SIG-M5 treated with dmso at 0.1 percent for 504 hours (cell line): ENCODE results near the gene NACC1.

Source experiments
- DNase-seq: peaks from one replicate; lab custom pipeline; 2025; ENCODE audit not compliant: unreplicated experiment; lab: John Stamatoyannopoulos, UW

The NACC1 gene

DNA sequence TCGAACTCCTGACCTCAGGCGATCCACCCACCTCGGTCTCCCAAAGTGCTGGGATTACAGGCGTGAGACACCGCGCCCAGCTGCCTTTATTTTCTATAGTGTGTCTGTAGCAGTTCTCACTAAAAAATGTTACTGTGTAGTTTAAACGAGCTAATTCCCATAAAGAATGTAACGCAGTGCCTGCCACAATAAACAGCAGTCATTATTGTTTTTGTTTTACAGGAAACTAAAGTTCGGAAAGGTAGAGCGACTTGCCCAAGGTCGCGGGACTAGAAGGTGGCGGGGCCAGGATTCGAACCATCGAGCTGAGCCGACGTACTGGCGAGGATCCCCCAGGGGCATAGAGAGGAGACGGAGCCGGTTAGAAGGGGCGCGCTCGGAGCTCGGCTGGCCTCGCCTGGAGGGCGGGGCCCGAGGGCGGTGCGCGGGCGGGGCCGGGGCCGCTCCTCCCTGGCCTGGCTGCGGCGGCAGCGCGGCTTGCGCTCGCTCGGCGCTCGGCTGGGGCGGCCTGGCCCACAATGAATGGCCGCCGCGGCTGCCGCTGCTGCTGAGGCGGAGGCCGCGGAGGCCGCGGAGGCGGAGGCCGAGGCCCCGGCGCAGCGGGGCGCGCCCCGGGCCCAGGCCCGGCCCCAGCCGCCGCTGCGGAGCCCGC is at the start of gene NACC1:
Gene NACC1, plus strand, starts transcription at position 493 of the 652 bp plus-strand sequence. CDS start 16,944 bp downstream, outside the sequence.
- DNase-seq, result peak; percentile 93

DNA sequence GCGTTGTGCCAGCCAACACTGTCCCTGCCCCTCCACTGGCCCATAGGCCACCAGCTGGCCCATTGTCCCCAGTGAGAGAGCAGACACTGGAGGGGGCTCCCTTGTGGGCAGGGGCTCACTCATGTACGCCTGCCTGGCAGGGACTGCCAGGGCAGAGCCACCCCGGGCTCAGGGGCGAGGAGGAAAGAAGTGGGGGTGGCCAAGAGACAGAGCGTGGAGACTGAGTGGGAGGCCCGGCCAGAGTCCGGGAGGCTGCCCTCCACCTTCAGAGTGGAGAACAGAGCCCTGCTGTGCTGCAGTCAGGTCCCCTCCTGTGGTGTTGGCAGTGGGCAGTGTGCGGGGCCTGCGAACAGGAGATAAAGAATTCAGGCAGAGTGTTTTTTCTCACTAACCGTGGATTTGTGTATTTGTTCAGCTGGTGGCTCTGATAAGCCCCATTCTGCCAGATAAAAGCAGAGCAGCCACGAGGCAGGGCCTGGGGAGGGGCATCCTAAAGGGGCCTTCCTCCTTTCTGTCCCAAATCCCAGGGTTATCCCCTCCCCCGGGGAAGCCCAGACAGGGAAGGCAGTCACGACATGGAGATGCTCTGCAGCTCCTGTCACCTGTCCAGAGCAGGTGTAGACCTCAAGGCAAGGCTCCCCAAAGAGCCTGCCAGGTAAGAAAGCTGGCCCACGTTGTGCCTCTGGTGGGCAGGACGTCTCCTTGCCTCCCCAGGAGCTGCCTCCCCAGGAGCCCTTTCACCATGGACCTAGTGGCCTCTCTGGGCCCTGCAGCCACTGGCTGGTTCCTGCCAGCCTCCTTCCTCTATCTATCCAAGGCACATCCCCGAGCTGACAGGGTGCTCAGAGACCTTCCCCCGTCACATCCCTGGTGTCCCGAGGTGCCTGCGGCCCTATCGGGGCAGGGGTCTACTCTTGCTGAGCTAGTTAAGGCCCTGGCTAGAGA is 48.4 kb upstream of the NACC1 start:
- DNase-seq, result no peak

DNA sequence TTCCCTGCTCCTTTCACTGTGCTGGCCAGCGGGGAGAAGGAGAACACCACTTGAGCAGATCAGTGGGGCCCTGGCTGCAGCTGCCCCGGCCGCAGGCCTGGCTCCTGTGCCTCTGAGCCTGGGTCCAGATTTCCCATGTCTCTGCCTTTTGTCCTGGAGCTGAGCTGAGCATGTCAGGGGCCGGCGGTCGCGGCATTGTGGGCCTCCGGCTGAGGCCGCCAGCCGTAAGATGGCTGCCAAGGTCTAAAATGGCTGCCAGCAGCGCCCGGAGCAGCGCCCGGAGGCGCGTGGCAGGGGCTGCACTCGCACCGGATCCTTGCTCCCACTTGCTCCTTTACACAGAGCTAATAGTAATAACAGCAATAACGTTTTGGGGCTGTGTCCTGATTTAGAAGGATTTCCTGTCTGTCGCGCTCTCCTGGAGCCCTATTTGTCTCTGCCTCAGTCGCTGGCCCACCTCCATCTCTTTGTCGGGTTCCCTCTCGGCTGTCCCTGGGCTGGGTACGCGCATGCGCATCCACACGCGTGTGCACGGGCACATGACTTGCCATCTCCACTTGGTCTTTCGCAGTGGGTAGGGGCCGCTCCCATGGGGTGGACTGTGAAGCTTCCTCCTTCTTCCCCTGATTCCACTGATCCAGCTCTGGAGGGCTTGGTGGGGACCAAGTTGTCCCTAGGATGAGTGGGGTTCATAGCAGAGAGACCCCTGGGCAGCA is 47.5 kb upstream of the NACC1 start:
- DNase-seq, result no peak

DNA sequence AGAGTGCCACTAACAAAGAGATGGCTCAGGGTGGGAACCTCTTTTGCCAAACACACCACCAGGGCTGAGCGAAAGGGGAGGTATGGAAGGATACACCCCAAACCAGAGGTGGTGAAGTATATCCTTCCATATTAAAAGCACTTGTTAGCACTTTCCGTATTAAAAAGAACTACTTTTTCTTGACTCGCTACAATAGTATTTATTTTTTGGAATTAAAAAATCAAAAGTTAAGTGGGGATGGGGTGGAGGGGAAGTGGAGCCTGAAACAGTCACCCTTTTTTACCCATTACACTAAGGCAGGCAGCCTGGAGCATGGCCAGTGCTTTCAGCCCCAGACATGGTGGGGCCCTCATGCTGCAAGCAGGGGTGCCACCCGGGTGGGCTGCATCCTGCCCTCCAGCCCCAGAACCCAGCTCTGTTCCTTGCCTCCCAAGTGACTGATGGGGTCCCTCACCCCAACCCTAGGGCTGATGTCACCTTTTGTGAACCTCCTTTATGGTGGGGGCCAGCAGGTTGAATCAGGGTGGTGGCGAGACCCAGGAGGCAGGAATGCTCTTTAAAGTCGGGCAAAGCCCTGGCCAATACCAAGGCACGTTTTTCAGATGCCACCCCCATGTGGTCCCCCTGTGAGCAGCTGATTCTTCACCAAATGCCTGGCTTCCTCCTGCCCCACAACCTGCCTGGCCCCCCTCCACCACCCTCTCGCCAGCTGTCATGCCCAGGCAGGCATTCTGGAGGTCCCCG is 46.4 kb upstream of the NACC1 start:
- DNase-seq, result no peak

DNA sequence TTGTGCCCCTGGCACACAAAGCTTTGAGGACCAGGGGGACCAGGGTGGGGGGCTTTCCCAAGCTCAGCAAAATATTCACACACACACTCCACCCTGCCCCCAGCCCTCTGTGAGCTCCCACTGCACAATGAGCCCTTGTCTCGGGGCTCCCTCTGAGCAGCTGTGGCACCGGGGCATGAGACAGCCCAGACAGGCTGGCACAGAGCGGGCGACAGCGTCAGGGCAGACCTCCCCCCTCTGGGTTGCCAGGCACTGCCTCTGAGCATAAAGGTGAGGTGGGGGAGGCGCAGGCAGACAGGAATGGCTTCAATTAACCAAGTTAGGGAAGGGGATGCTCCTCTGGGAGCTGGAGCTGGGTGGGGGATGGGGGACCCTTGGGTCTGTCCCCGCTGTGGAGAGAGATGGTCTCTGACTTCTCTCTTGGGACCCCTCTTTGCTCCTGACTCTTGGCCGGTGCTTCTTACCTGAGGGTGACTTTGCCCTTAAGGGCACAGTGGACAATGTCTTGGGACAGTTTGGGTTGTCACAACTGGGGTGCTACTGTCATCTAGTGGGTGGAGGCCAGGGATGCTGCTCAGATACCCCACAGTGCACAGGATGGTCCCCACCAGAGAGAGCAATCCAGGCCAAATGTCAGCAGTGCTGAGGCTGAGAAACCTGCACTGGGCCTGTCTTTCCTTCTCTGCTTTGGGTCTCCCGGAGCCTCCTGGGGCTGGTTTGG is 45.7 kb upstream of the NACC1 start:
- no peak for DNase-seq

DNA sequence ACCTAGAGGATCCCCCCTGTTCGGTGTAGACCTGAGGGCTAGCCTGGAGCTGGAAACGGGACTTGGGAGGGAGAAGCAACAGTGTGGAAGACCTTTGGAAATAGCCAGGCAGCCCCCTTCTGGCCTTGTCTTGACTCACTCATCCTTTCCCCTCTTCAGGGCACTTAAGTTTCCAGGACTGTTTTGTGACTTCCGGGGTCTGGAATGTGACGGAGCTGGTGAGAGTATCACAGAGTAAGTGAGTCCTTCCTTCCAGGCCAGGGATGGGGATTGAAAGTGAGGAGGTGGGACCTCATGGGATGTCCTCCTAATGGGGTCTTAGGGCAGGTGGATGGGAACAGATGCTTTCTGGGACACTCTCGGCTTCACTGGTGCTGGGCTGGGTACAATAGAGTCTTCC is 44.8 kb upstream of the NACC1 start:
- DNase-seq, result no peak

DNA sequence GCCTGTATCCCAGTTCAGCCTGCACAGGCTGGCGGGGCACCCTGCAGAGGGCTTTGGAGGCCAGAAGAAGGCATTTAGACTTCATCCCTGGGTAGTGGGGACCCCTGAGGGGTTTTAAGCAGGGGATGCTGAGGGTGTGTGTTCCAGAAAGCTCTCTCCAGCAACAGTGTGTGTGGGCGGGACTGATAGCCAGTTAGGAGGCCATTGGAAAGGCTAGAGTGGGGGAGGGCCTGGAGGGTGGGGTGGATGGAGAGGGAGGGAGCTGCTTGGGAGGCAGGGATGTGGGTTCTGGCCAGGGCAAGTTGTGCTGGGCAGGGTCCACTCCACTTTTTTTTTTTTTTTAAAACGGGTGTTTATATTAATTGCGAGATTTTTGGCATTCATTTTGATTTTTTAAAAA is 43.7 kb upstream of the NACC1 start:
- DNase-seq, result no peak

DNA sequence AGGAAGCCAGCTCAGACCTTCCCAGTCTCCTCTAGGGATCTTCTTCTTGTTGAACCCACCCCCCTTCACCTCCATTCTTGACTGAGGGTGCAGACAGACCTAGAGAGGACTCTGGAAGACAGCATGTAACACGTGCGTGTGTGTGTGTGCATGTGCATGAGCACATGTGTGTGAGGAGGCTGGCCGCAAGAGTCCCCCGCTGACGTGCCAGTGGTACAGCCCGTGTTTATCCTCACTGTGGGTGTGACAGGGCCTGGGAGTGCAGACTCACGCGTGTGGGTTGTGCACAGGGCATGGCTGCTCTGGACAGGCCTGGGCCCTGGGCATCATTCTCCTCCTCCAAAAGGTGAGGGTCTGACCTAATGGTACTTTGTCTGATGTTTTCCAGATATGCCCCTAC is 41.7 kb upstream of the NACC1 start:
- no peak for DNase-seq

DNA sequence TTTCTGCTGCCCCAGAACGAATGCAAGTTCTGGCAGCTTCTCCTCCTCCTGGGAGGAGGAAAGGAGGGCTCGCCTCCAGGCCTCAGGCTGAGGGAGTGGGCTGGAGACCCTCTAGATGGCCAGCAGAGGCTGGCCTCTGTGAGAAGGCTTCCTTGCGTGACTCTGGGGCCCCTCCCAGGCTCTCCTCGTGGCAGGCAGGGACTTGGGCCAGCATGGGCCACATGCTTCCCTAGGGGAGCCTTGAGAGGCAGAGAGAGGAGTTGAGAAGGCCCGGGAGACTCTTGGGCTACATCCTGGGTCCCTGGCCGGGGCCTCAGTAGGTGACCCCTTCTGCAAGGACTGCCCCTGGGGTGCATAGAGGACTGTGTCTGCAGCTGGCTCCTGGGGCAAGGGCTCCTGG is 41.3 kb upstream of the NACC1 start:
- DNase-seq, result no peak

DNA sequence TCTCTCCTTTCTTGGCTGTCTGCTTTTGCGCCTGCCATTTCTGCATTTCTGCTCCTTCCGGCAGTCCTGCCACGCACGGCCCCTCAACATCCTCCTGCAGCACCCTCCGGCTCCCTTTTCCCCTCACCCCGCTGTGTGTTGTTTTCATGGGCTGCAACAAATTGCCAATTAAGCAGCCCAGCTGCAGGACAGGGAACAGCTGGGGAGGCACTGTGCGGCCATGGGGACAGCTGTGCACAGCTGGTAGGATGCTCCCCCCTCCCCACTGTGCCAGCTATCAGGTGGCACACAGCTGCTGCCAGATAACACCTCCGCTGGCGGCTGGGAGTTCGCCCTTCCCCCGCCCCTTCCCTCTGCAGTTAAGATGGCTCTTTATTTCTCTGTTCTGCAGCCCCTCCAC is 40.8 kb upstream of the NACC1 start:
- no peak for DNase-seq

DNA sequence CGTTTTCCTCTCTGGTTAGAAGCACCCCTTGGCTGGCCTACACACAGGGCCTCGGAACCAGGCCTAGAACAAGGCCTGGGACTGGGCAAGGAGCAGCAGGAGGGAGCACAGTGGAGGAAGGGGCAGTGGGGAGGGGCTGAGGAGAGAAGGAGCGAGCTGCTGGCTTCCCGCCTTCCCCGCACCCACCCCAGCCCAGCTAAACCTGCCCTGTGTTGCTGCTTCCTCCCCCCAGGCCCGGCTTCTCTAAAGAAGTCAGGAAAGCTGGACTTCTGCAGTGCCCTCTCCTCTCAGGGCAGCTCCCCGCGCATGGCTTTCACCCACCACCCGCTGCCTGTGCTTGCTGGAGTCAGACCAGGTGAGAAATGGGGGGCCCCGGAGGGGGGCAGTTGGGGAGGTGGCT is 39.7 kb upstream of the NACC1 start:
- DNase-seq, result no peak

DNA sequence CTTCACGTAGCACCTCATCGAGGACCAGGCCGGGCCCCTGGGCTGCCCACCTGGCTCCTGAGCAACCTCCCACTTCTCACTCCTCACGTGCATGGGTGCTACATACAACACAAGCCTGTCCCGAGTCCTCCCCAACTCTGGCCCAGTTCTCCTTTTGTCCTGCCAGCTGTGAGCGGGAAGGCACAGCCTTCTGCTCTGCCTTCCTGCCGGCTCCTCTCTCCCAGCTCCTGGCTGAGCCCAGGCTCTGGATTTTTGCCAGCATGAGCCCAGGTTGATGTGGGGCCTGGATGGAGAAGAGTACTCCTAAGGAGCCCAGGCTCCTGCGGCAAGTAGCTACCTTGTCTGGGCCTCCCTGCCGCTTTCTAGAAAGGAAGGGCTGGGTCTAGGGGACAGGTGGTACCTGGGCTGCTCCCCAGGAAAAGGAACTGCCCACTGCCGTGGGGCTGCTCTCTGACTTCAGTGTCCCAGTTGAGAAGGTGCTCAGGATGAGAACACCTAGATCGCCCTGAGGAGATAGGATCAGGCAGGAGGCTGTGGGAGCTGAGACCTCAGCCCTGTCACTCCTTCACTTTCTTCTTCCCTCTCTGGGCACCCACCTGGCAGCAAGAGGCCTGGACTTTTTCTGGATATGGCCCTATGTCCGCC is 39.0 kb upstream of the NACC1 start:
- no peak for DNase-seq

DNA sequence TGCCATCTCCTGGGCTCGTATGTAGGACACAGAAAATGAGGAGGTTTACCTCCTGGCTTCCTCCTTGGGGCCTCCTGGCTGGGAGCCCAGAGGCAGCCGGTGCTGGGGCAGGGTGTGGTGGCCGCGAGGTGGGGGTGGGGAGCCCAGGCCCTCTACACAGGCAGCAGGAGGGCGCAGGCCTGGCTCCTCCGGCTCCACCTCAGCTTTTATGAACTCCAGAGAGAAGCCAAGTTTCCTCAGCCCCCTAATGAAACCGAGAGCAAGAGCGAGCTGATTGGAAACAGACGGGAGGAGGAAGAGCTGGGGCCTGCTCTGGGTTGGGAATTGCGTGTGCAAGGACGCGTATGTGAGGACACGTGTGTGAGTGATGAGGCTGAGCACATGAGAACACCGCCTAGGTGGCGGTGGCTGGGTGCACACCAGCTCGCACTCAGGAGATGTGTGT is 38.5 kb upstream of the NACC1 start:
- DNase-seq, result no peak

DNA sequence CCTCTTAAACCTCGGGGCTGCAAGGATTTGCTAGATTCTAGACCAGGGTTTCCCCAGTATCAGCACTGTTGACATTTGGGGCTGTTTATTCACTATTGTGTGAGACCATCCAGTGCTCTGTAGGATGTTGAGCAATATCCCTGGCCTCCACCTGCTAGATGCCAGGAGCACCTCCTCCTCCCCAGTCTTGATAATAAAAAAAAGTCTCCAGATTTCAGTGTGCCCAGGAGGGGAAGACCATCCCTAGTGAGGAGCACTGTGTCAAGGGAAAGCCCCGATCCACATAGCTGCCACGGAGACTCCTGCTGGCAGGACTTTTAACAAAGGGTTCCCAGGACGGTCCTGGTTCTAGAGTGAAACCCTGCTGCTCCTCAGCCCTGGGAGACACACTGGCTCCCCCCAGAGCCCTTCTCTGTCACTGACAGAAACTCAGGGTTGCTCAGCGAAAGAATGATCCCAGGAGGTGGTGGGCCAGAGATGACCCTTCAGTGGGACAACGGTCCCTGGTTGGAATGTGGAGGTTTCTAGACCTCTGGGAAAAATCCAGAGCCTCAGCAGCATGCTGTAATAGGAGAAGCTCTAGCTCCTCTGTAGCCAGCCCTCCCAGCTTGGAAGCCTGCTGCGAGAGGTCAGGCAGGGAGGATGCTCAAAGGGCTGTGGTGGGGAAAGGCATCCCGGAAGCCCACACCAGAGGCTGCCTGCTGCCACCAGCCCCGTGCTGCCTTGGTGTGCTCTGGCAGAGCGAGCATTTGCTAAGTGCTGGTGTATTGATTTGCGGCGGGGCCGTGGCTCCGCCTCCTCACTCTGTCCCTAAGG is 35.7 kb upstream of the NACC1 start:
- DNase-seq, result no peak

DNA sequence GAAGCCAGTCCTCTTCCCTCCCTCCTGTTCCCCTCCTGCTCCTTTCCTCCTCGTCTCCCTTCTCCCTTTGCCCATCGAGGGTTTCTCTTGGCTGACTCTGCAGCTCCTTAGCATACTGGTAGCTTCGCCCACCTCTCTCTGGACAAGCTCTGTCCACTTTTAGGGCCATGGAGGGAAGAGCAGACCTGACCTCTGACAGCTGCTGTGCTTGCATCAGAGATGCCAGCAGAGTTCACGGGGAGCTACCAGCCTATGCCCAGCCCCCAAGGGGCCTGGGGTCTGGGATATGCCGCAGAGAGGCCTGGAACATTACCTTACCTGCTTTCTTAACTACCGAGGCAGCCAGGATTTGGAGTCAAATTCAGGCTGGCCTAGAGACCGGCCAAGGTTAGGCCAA is 35.1 kb upstream of the NACC1 start:
- DNase-seq, result no peak

DNA sequence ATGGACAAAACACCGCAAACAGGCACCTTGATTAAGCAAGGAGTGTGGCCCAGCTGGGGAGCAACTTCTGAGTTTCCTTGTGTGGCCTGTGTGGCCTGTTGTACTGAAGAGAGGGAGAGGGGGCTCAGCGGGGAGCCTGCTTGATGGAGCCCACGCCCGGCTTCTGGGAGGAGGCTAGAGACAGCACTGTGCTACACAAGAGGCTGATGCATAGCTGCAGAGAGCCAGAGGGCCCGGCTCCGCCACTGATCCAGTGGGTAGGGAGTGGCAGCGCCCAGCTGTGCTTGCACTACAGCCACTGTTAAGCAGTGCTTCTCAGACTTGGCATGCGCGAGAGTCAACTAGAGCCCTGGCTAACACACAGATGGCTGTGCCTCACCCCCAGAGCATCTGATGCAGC is 34.4 kb upstream of the NACC1 start:
- no peak for DNase-seq

DNA sequence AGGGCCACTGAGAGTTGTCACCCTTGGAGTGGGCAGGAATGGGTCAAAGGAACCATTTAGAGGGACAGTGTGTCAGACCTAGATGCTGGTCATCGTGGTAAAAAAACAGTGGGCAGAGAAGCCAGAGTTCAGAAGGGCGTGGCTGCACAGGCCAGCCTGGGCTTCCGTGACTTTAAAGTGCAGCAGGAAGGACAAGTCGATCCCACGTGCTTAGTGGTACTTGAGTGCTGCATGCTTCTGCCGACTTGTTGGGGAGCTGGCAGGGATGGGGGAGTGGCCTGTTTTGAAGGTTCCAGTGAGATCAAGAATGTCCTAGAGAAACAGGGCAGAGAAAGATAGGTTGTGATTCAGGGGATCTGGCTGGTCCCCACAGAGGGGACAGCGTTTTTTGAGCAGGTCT is 32.4 kb upstream of the NACC1 start:
- no peak for DNase-seq

DNA sequence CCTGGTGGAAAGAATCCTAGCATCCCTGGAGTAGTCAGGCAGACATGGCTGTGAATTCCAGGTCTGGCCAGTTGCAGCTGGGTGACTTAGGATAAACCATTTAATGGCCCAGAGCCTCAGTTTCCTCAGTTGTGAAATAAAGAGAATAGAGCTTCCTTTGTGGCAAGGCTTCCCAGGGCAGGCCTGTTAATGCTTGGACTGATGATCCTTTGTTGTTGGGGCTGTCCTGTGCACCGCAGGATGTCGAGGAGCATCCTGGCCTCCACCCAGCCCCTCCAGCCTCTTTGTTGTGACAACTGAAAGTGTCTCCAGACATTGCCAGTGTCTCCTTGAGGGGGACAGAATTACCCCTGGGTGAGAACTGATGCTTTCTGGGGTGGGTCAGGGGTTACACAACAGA is 31.7 kb upstream of the NACC1 start:
- DNase-seq, result no peak

DNA sequence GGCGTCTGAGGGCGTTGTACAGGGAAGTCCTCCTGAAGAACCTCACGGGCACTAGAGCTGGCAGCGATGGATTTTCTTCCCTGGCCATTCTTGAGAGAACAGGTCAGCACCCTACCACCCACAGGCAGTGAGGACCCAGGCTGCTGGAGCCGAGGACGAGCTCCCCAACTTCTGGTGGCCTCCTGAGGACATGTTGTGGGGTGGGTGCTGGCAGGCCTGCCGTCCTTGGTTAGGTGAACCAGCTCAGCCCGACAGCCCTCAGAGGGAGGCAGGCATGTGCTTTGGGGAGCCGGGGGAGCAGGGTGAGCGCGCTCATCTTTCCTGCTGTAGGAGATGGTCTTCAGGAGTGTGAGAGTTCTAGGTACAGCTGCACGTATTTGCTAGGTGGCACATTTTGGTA is 30.8 kb upstream of the NACC1 start:
- DNase-seq, result no peak
